Left ventricle myocardium inferior (tissue), 1 donor: Measurements from ENCODE around the gene FARS2. TPM values are rescaled to one million over a fixed set of nuclear protein-coding genes. Genes with fewer than 3 reads are reported as not detected.
A peak's percentile ranks its signal among the peaks of the same experiment; 100 is the strongest.

Source experiments
- DNase-seq: peaks from one replicate; pipeline ENCODE4 v3.0.0-alpha.2; 2020
- H3K27ac ChIP-seq: fragments of 200-600 bp; replicated peaks from 2 replicates; pipeline ENCODE4 v1.8.0; 2021
- H3K27me3 ChIP-seq: fragments of 200-600 bp; 2 replicates; pipeline ENCODE4 v1.8.0; 2021; ENCODE audit warnings: low read depth
- H3K36me3 ChIP-seq: fragments of 200-600 bp; 2 replicates; pipeline ENCODE4 v1.8.0; 2021
- H3K4me1 ChIP-seq: fragments of 200-600 bp; 2 replicates; pipeline ENCODE4 v1.8.0; 2021
- H3K4me3 ChIP-seq: fragments of 200-600 bp; 2 replicates; pipeline ENCODE4 v1.8.0; 2021; ENCODE audit warnings: mild to moderate bottlenecking, moderate library complexity
- H3K9me3 ChIP-seq: fragments of 200-600 bp; replicated peaks from 2 replicates; pipeline ENCODE4 v1.8.0; 2021
- CTCF ChIP-seq: fragments of 200-600 bp; IDR thresholded peaks from 2 replicates; pipeline ENCODE4 v1.8.0; 2021; ENCODE audit warnings: antibody characterized with exemption, mild to moderate bottlenecking, borderline replicate concordance
- intact Hi-C: fragments of 100-400 bp; cut with micrococcal nuclease; formaldehyde crosslinking; loops from one replicate; pipeline ENCODE4 v1.11.0; 2022
- total RNA-seq: library from RNA; stranded (reverse); fragmentation: NEBNext Ultra II Directional; extraction: Animal tissue kit (Norgen Biotek cat#: 25700); gene quantifications from one replicate; pipeline ENCODE4 v1.2.1, GENCODE V29; 2021
- donor health status: DM: no; HTN: yes; CAD: no; lungs with severe emphysema.

FARS2 gene
- total RNA-seq, 1 donor from 2014 or later: 16.7 TPM

GRCh38 chr6:5630636-5631035 is 369.3 kb downstream of the FARS2 start:
- Histone ChIP-seq H3K4me3 (no peak overlapping the region), H3K27ac (no peak overlapping the region), H3K9me3 (no peaks in the 10 kb centered on the region), H3K36me3 (no peaks in the 10 kb centered on the region), H3K27me3 (no peaks in the 10 kb centered on the region), H3K4me1 (peaks cover 16% of the 10 kb centered on the region)
- no peak for DNase-seq
- no peak for TF ChIP-seq CTCF
- intact Hi-C loops: no loop called here

GRCh38 chr6:5632348-5632935 is 371.1 kb downstream of the FARS2 start:
- no peaks in the 10 kb centered on the region for H3K36me3 ChIP-seq
- no peak for DNase-seq
- no peak for TF ChIP-seq CTCF

GRCh38 chr6:5634525-5634924 is 373.2 kb downstream of the FARS2 start:
- no peak for DNase-seq
- intact Hi-C loops: no loop called here
- H3K27ac ChIP-seq: peak overlapping the region; percentile 74

More at GRCh38 chr6:5632348-5632935, 371.1 kb downstream of the FARS2 start:
- H3K27ac ChIP-seq: no peak overlapping the region
- intact Hi-C loops: no loop called here
- peaks cover 16% of the 10 kb centered on the region for H3K4me1 ChIP-seq
- H3K27me3 ChIP-seq: no peaks in the 10 kb centered on the region
- H3K9me3 ChIP-seq: no peaks in the 10 kb centered on the region
- no peak overlapping the region for H3K4me3 ChIP-seq

GRCh38 chr6:5636210-5637030 is 375.1 kb downstream of the FARS2 start:
- no peak for TF ChIP-seq CTCF
- no peak for DNase-seq
- Histone ChIP-seq H3K4me3 (no peak overlapping the region), H3K27ac (no peak overlapping the region), H3K9me3 (peaks cover 18% of the 10 kb centered on the region), H3K27me3 (no peaks in the 10 kb centered on the region), H3K36me3 (no peaks in the 10 kb centered on the region), H3K4me1 (peaks cover 13% of the 10 kb centered on the region)
- intact Hi-C loops: no loop called here

More at GRCh38 chr6:5634525-5634924, 373.2 kb downstream of the FARS2 start:
- no peaks in the 10 kb centered on the region for H3K27me3 ChIP-seq
- peaks cover under 1% of the 10 kb centered on the region for H3K9me3 ChIP-seq
- H3K36me3 ChIP-seq: no peaks in the 10 kb centered on the region
- no peak overlapping the region for H3K4me3 ChIP-seq
- H3K4me1 ChIP-seq: peaks cover 13% of the 10 kb centered on the region
- TF ChIP-seq CTCF: no peak

GRCh38 chr6:5637714-5638113 is 376.4 kb downstream of the FARS2 start:
- Histone ChIP-seq H3K9me3 (peaks cover 18% of the 10 kb centered on the region), H3K4me1 (peaks cover 13% of the 10 kb centered on the region), H3K27me3 (no peaks in the 10 kb centered on the region), H3K27ac (no peak overlapping the region), H3K36me3 (no peaks in the 10 kb centered on the region), H3K4me3 (no peak overlapping the region)
- TF ChIP-seq CTCF: no peak
- DNase-seq: no peak
- intact Hi-C loops: no loop called here
